Fibroblast of mammary gland (primary cell): Measurements from ENCODE around the gene ZNF333.

Experiments used
- DNase-seq: peaks from one replicate; pipeline ENCODE4 v3.0.0-alpha.2; 2010; ENCODE audit warnings: low read depth
- H3K4me3 ChIP-seq: 2 replicates; pipeline ENCODE4 v1.5.1; 2011; ENCODE audit warnings: low read depth, mild to moderate bottlenecking, low read length, moderate library complexity; ENCODE audit not compliant: control insufficient read depth
- CTCF ChIP-seq: conservative IDR thresholded peaks from 2 replicates; pipeline ENCODE4 v1.5.1; 2011; ENCODE audit warnings: low read depth, low read length, inconsistent platforms; ENCODE audit not compliant: control insufficient read depth, insufficient read depth

ZNF333 gene

GRCh38 chr19:14689598-14690503, at the start of gene ZNF333:
Gene ZNF333, plus strand, starts transcription at chr19:14690048. Its CDS starts 3,444 bp downstream, at chr19:14693492.
- H3K4me3 ChIP-seq, result peak within 1 kb of the TSS; percentile 90
- DNase-seq, result peak; percentile 86
- no peak for TF ChIP-seq CTCF

GRCh38 chr19:14648506-14648905, 41.3 kb upstream of the ZNF333 start:
- TF ChIP-seq CTCF, result no peak
- DNase-seq, result no peak
- no peak overlapping the region for H3K4me3 ChIP-seq

- DNase-seq, result no peak
- TF ChIP-seq CTCF, result no peak
- no peak overlapping the region for H3K4me3 ChIP-seq
Measured at GRCh38 chr19:14649020-14649419, 40.8 kb upstream of the ZNF333 start.

- DNase-seq, result no peak
- H3K4me3 ChIP-seq, result no peak overlapping the region
- no peak for TF ChIP-seq CTCF
Measured at GRCh38 chr19:14650161-14650560, 39.7 kb upstream of the ZNF333 start.

GRCh38 chr19:14654786-14655560, 34.9 kb upstream of the ZNF333 start:
- no peak for DNase-seq
- TF ChIP-seq CTCF, result no peak
- H3K4me3 ChIP-seq, result no peak overlapping the region

- TF ChIP-seq CTCF, result no peak
- no peak overlapping the region for H3K4me3 ChIP-seq
- no peak for DNase-seq
Measured at GRCh38 chr19:14655726-14656125, 34.1 kb upstream of the ZNF333 start.
